GM19043 (cell line): ENCODE results near the gene PRKCQ.

Source experiments
- ATAC-seq: cut with Tn5 transposase; IDR thresholded peaks from one replicate; pipeline ENCODE4 v1.9.1; 2021; ENCODE audit warnings: low read depth; ENCODE audit not compliant: unreplicated experiment

PRKCQ gene

DNA sequence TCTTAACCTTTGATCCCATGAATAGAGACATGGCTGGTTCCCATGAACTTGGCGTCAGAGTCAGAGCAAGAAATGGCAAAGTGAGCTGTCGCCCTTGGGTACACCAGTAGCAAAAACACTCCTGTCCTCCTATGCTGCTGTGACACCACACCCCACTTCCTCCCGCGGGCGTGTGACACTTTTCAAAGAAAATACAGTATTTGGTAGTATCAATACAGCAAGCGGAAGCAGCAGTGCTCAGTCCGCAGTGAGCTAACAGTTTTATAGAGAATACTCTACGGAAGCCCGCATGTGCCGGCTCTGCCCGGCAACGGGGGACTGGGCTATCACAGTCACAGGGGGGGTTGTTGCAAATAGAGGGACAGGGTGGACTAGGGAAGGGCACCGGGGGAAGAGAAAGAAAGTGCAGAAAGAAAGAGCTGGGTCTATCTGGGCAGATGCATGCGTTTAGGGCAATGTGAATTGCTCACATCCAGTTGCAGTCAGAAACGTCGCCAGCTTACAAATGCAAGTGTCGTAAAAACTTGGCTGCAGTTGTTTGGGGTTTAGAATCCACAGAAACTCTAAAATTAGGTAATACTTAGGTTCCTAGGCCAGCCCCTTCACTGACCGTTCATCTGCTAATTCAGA lies 49.8 kb downstream of the PRKCQ start:
- ATAC-seq: no peak

DNA sequence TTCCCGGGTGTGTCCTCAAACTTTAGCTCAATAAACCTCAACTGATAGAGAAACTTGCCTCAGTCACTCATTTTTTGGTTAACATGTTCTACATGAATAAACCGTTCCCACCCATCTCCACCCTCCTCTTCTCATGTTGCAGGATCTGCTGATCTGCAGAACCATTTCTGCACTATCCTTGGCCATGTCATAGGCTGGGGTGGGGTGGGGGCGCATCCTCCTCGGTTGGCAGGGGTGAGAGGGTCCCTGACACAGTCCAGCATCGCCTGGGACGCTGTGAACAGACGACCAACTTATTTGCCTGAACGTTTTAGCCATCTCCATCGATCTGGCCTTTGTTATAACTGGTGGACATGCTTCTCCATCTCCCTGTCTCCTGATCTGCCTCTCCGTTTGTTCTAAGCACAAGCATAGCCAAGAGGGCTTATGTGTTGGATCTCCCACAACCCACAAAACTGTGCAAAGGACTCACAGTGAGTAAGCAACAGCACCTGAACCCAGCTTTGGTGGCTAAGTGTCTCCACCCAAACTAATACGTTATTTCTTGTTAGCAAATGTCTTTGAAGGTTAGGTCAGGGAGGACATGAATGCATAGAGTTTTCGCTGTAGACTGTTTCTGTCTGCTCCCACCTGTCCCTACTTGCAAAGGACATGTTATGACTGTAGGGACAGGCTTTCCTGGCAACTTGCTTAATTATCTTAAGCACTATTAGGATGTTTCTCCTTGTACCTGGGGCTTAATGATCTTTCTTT lies 51.7 kb downstream of the PRKCQ start:
- ATAC-seq: no peak

- ATAC-seq: no peak
Measured at GRCh38 chr10:6525599-6526165, 54.4 kb downstream of the PRKCQ start.

GRCh38 chr10:6522230-6522629 lies 57.8 kb downstream of the PRKCQ start:
- no peak for ATAC-seq

- ATAC-seq: no peak
Measured at GRCh38 chr10:6520138-6520537, 59.9 kb downstream of the PRKCQ start.

DNA sequence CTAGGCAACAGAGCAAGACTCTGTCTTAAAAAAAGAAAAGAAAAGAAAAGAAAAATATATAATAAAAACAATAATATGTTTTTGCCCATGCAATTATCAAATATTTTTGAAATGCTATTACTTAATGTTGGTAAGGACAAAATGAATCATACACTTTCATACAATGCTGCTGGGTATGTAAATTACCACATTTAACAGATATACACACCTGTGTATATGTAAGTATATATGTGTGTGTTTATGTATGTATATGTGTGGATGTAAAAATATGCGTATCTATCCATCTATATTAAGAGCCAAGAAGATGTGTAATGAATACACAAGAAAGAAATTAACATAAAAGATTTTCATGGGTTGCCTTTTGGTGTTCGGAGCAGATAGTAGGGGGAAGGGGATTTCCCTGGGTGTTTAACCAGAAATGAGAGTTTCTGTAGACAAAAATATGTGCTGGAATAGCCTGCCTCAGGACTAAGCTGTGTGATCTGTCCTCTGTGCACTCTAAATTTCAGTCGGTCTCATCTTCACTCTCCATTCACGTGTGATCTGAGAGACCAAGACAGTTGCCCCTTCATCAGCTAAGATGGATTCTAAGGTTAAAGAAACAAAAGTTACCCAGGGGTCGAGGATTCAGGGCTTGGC lies 61.2 kb downstream of the PRKCQ start:
- no peak for ATAC-seq

- ATAC-seq: no peak
Measured at GRCh38 chr10:6516929-6517284, 63.2 kb downstream of the PRKCQ start.

- ATAC-seq: no peak
Measured at GRCh38 chr10:6516281-6516928, 63.7 kb downstream of the PRKCQ start.

DNA sequence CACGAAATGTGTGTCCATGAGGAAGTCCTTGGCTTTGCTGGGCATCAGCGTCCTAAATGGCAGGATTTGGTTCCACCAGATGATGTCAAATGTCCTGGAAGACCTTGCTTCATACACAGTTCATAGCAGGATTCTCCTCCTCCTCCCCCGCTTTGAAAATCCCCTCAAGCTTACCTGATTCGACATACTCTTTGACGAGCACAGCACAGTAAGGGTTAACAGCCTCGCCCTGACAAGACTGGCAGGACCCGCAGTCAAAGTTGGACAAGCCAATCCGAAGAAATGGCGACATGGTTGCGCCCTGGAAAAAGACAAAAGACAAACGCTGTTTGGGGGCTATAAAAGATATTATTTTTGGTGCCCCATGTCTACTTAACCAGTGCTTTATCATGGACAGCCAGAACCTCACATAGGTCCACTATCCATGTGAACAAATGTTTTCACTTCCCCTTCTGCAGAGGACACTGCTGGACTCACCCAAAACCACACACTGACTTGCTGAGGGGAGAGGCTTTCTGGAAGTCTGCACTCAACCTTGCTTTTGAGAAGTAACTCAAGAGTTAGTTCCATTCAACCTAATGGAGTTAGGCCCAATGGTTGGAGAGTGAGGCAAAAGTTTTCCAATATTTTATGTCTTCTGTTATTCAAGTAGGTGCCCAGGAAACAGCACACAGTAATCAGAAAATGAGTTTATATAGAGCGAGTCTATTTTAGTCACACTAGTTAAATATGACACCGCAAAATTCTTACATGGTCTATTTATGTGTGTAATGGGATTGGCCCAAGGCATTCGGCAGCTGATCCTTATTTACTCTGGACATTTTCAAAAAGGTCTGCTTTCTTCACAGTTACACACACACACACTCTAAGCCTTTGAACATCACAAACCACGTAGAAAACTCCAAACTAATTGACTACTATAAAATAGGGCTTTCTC lies 65.0 kb downstream of the PRKCQ start:
- no peak for ATAC-seq

DNA sequence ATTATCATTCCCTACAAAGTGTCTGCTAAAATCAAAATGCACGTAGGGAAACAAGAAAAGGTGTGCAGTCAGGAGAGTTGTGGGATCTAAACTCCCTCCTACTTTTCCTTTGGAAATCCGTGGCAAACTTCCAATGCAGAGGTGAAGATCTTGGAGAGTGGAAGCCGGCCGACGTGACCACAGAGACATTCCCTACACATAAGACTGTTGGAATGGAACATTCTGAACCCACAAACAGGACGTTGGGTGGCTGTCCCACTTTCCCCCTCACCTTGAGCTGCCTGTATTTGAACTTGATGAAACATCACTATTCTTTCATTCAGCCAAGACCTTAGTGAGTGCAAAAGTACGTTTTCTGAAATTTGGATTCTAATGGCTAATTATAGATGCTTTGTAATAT lies 65.9 kb downstream of the PRKCQ start:
- no peak for ATAC-seq

GRCh38 chr10:6513476-6513875 lies 66.6 kb downstream of the PRKCQ start:
- no peak for ATAC-seq

DNA sequence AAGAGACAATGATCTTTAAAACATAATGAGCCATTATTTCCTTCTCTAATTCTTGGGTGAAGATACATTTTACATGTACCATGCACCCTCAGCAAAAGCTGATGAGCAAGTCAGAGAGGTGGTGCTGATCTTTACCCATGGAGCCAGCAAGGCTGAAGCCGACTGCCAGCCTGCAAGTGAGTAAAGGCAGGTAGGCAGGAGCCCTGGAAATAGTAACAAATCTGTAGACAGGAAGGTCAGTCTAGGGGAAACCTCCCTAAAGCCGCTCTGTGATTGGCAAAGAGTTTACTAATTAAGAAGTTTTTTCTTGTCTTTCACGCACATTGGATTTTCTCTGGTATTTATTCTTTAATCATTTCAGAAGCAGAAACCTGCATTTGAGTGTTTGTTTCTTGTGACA lies 67.9 kb downstream of the PRKCQ start:
- ATAC-seq: no peak

DNA sequence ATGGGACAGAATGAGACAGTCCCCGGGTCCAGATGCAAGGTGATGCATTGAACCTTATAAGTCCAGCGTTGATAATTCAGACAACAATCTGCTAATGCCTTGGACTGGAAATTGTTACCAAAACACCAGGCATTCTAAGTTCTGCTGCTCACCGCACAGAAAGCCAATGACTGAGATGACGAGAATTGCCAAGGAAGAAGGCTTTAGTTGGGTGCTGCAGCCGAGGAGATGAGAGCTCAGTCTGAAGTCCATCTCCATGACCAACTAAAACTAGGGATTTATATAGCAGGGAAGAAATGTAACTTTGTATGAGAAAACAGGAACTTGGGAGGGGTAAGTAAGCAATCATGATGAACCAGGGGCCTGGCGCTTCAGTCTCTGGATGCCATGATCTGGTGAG lies 68.7 kb downstream of the PRKCQ start:
- no peak for ATAC-seq

GRCh38 chr10:6507311-6507710 lies 72.8 kb downstream of the PRKCQ start:
- ATAC-seq: peak; percentile 95

- ATAC-seq: no peak
Measured at GRCh38 chr10:6505300-6505699, 74.8 kb downstream of the PRKCQ start.

DNA sequence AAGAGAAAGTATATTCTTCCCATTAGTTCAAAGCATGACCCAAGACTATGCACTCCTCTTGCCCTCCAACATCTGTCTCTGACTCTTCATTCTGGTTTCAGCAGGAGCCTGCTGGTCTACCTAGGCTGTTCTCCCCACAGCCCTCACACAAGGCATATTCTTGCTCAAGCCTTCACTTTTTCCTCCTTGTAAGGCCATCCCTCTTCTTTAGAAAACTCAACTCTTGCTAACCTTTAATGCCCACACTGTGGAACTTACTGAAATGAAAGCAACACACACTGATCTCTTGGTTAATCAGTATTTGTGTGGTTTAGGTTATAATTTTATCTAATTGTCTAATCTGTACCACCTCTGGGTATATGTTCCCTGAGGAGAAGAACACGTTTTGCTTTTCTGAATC lies 75.8 kb downstream of the PRKCQ start:
- no peak for ATAC-seq

DNA sequence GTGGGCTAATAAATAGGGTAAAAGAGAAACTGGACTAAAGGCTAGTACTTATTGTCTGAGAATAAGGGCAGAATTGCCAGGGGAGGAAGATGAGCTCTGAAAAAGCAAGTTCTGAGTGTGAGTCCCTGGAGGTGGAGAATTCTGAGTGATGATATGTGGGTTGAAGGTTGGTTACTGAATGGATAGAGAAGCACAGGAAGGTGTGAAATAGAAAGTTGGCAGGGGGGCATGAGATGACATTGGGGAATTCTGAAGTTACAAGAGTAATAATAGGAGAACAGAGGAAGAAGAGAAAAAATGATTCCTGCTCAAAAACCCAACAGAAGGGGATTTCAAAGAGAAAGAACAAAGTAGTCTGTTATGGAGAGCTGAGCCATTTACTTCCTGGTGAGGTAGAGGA lies 76.9 kb downstream of the PRKCQ start:
- ATAC-seq: no peak

GRCh38 chr10:6501931-6502330 lies 78.1 kb downstream of the PRKCQ start:
- no peak for ATAC-seq

DNA sequence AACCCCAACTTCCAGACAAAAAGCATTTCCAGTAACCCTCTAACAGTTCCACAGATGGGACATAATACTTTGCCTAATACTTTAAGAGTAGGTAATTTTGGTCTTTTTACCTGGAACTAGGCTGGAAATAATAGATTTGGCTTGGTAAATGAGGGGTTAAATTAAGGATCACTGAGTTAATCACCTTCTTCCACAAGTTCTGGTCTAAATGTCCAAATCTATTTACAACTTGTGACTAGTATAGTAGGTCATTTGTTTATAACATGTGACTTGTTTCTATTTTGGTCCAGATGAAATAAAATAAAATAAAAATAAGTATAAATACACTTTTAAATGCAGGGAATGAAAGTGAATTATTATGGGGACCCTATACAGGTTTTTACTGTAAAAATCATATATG lies 80.1 kb downstream of the PRKCQ start:
- ATAC-seq: no peak

GRCh38 chr10:6498771-6499170 lies 81.3 kb downstream of the PRKCQ start:
- no peak for ATAC-seq
